ENCODE measurements around the gene M1AP. TPM values are rescaled to one million over a fixed set of nuclear protein-coding genes. Genes with fewer than 3 reads are reported as not detected.

M1AP gene
- total and polyA plus RNA-seq, 9 of the 15 experiments (the other 6 are each of a cell fraction or from before 2014, with no cell fraction given), result 0.06 to 0.33 (median 0.11) TPM; not detected in 4

- TF ChIP-seq DLX4 (CRISPR knock-in tag; IDR thresholded peaks at IDR 0.05) (no peak), ZNF41 (CRISPR knock-in tag; conservative IDR thresholded peaks at IDR 0.05) (no peak), ZNF592 (IDR thresholded peaks at IDR 0.05) (no peak), KAT7 (CRISPR knock-in tag; IDR thresholded peaks at IDR 0.05; ENCODE audit: borderline replicate concordance) (peak; percentile 73; the same call in 1 of the 2 replicates), MBD1 (CRISPR knock-in tag; IDR thresholded peaks at IDR 0.05) (0 out of 2 replicates have a peak, but pooled peaks have one; percentile 11), ZC3H4 (CRISPR knock-in tag; IDR thresholded peaks at IDR 0.05; ENCODE audit: borderline replicate concordance) (no peak), CBFB (CRISPR knock-in tag; IDR thresholded peaks at IDR 0.05) (no peak; the same call in 1 of the 2 replicates), L3MBTL2 (IDR thresholded peaks at IDR 0.05) (no peak), SAFB (IDR thresholded peaks at IDR 0.05; ENCODE audit: borderline replicate concordance, low read depth, low read length) (no peak), FOSL1 (tag; conservative IDR thresholded peaks at IDR 0.05) (peak; percentile 26; the same call in 1 of the 2 replicates), ZNF316 (IDR thresholded peaks at IDR 0.05) (no peak)
- TF ChIP-seq, protein P1, sequence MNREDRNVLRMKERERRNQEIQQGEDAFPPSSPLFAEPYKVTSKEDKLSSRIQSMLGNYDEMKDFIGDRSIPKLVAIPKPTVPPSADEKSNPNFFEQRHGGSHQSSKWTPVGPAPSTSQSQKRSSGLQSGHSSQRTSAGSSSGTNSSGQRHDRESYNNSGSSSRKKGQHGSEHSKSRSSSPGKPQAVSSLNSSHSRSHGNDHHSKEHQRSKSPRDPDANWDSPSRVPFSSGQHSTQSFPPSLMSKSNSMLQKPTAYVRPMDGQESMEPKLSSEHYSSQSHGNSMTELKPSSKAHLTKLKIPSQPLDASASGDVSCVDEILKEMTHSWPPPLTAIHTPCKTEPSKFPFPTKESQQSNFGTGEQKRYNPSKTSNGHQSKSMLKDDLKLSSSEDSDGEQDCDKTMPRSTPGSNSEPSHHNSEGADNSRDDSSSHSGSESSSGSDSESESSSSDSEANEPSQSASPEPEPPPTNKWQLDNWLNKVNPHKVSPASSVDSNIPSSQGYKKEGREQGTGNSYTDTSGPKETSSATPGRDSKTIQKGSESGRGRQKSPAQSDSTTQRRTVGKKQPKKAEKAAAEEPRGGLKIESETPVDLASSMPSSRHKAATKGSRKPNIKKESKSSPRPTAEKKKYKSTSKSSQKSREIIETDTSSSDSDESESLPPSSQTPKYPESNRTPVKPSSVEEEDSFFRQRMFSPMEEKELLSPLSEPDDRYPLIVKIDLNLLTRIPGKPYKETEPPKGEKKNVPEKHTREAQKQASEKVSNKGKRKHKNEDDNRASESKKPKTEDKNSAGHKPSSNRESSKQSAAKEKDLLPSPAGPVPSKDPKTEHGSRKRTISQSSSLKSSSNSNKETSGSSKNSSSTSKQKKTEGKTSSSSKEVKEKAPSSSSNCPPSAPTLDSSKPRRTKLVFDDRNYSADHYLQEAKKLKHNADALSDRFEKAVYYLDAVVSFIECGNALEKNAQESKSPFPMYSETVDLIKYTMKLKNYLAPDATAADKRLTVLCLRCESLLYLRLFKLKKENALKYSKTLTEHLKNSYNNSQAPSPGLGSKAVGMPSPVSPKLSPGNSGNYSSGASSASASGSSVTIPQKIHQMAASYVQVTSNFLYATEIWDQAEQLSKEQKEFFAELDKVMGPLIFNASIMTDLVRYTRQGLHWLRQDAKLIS (CRISPR knock-in tag; IDR thresholded peaks at IDR 0.05), result 0 out of 2 replicates have a peak, but pooled peaks have one; percentile 46
These were observed 99.7 kb downstream of the M1AP start (continued) for GRCh38 chr2:74548285-74548899.
